GM19452 (cell line): Measurements from ENCODE around the gene MEP1A.
"Not testable (repeated sequence)": the region's sequence is repeated elsewhere in the genome, so short reads cannot be mapped to it uniquely, and the experiment has no call there.

ENCODE experiments used
- ATAC-seq: cut with Tn5 transposase; IDR thresholded peaks from one replicate; pipeline ENCODE4 v1.9.1; 2021; ENCODE audit not compliant: unreplicated experiment

Gene MEP1A

DNA sequence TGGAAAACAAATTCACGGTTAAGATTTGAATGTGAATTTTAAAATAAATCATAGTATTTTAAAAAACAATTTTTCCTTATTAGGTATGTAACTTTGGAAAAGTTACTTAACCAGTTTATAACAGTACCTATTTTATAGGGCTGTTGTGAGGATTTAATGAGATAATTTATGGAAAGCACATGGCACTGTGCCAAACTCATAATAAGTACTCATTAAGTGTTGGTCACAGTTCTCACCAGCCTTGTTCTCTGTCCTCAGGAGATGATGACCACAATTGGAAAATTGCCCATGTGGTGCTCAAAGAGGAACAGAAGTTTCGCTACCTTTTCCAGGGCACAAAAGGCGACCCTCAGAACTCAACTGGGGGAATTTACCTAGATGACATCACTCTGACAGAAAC is 39.6 kb downstream of the MEP1A start:
- ATAC-seq, result no peak

DNA sequence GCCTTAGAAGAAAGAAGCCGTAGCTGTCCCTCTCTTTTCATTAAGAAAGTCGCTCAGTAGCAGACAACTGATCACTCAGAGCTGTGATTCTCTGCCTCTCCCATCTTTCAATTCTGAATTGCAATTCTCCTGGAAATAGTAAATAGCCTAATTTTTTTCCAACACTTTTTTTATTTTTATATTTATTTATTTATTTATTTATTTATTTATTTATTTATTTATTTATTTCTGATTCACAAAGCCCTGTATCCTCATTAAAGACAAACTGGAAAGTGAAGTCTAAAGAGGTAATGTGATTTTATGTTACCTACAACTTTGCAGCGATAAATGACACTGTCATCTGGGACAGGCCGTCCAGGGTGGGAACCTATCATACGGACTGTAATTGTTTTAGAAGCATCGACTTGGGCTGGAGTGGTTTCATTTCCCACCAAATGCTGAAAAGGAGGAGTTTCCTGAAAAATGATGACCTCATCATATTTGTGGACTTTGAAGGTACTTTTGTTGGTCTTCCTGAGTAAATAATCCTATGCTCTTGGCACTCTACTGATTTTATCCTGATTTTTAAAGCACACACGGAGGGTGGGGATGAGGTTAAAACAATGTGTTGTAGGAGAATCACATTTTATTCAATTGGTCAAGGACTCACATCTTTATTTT is 41.2 kb downstream of the MEP1A start:
- not testable (repeated sequence) for ATAC-seq

DNA sequence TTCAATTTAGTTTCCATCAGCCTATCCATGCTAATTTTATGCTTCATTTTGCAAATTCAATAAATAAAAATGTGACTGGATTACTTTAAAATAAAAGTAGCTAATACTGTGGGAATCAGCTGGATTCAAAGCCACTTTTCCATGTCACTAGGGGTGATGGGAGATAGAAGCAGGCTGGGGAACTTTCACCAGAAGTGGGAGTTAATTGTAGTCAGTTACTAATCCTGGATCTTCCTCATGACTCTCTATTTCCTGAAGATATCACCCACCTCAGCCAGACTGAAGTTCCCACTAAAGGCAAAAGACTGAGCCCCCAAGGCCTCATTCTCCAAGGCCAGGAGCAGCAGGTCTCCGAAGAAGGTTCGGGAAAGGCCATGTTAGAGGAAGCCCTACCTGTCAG is 41.8 kb downstream of the MEP1A start:
- not testable (repeated sequence) for ATAC-seq

DNA sequence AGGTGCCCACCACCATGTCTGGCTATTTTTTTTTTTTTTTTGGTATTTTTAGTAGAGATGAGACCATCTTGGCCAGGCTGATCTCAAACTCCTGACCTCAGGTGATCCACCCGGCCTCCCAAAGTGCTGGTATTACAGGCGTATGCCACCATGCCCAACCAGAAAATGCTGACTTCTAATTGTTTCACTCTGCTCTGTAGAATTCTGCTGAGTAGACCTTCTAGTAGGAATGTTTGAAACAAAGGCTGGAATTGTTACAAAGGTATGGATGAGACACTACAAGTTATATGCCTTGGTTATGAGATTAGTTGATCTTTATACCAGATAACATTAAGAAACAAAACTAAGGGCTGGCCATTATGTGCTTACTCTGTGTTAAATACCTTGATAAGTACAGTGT is 44.8 kb downstream of the MEP1A start:
- ATAC-seq, result no peak

DNA sequence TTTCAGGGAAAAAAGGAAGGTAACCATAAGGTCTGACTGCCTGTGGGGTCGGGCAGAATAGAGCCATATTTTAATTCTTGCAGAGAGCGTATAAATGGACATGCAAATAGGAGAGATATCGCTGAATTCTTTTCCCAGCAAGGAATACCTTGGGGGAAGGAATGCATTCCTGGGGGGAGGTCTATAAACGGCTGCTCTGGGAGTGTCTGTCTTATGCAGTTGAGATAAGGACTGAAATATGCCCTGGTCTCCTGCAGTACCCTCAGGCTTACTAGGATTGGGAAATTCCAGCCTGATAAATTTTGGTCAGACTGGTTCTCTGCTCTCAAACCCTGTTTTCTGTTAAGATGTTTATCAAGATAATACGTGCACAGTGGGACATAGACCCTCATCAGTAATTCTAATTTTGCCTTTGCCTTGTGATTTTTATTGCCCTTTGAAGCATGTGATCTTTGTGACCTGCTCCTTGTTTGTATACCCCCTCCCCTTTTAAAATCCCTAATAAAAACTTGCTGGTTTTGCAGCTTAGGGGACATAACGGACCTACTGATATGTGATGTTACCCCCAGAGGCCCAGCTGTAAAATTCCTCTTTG is 49.2 kb downstream of the MEP1A start:
- ATAC-seq, result not testable (repeated sequence)

DNA sequence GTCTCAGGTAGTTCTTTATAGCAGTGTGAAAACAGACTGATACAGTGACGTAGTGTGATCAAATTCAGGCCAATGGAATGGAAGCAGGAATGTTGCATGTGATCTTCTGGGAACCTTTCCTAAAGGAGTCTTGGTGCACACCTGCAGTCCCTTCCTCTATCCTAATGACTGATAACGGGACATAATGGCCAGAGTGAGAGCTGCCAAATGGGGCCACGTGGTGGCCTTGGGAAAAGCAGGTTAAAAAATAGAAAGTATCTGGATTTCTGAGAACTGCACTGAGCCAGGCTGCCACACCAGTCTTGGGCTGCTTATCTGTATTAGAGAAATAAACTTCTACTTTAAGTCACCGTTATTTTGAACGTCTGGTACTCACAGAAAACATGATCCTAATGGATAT is 51.9 kb downstream of the MEP1A start:
- ATAC-seq, result no peak

DNA sequence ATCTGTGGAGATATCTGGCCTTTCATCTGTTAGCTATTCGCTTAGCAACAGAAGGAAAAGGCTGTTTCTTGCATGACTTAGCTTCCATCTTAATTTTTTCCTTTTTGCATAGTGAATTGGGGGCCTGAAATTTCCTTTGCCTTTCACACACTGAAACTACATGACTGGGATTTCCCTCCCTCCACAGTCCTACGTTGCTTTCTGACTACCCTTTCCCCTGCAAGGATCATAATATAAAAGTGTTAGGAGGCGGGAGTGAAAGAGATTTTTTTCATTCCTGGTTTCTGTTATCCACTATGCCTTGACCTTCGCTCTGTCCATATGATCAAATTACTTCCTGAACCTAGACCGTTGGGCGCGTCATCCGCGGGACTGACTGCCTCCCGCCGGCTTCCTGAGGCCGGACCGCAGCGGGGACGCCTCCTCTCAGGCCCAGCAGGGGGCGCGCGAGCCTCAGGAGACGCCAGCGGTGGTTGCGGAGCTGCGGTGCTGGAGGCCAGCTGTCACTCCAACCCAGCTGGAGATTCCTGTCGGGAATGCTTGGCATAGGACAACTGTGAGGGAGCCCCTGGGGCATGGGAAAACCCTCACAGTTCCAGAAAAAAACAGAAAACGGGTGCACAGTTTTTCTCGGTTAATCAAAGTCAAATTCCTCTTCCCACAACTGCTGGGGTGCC is 55.6 kb downstream of the MEP1A start:
- peak; percentile 77 for ATAC-seq

DNA sequence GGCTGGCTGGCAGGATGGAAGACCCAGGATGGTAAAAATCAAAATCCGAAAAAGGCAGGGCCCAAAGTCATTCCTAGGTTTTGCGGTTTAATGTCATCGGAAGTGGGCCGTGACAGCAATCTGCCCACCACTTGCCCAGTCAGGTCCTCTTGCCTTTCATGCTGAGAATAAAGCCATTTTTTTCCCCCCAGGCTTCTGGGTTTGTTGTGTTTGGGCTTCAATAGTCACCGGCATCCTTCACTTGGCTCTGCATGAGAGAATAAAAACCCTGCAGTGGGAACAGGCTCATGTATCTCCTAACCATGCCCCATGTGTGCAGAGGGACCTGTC is 56.1 kb downstream of the MEP1A start:
- no peak for ATAC-seq

DNA sequence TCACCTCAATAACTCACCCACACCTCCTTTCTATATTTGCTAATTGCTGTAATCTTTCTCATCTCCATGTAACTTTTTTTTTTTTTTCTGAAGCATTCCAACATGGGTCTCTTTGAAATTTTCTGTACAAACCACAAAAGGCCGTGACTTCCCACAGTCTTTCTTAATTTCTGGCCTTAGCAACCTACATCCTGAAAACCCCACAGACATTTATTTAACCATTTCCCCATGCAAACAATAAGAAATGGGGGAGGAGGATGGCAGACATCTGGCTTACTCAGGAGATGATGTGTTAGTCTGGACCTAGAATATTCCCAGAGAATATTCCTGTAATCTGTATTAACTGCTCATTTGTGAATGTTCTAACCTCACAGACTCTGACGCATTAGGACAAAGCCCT is 57.6 kb downstream of the MEP1A start:
- ATAC-seq, result no peak

DNA sequence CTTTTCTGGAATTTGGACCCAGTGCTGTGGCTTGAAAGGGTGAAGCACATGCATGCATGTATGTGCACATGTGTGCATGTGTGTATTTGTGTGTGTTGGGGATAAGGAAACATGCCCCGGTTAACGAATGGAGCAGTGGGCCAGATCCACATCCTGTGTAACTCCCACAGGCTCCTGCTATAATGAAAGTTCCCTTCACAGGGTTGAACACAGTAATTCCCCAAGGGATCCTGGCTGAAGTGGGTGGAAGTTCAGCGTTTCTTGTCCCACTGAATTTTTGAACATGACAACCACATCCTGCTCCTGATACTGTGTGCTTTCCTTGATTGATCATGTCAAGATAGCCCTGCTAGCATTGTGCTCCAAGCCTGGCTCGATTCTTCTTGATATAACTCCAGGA is 58.4 kb downstream of the MEP1A start:
- not testable (repeated sequence) for ATAC-seq

DNA sequence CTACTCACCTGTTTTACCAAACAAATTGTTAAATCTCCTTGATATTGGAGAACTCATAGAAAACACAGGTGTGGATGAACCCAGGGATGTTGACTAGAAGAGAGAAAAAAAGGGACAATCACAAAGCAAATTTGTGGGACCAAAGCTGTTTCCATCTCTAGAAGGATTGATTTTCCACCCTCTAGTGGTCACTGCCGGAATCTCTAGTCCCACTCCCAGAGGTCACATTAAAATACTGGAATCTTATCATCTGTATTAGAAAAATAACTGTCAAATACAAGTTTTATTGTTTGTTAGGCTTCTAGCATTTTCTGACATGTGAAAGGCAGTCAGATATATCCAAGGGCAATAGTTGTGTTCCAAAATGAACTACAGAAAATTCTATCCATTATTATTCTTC is 62.8 kb downstream of the MEP1A start:
- ATAC-seq, result not testable (repeated sequence)

DNA sequence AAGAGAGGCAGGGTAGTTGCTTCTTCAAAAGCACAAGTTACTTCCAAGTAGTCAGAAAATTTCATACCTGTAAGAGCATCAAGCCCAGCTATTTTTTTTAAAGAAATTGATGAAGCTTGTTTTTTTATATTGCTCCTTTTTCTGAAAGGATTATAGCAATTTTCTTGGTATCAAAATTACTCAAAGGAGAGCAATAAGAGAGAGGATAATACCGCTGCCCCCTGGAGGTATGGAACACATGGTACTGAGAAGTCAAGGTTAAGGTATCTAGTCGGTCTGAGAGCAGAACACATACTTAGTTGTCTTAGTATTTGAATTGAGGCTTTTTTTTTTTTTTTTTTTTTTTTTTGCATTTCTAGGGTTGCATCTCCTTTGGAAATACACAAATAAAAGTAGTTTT is 69.2 kb downstream of the MEP1A start:
- ATAC-seq, result no peak

DNA sequence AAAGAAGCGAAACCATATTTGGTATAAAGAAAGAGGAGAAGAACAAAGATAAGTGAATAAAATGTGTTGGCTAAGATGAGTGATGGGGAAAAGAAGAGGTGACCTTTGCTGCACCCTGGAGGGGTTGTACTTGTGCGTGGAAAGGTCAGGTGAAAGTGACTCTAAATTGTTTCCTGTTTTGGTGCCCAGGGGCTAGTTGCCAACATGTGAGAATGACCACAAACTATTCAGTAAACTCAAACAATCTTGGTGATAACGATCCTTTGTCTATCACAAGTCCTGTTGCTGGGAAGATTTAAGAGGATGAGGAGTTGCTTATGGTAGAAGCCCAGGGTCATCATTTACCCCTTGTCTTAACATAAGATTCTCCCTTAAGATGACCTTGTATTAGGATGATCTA is 70.6 kb downstream of the MEP1A start:
- ATAC-seq, result no peak

DNA sequence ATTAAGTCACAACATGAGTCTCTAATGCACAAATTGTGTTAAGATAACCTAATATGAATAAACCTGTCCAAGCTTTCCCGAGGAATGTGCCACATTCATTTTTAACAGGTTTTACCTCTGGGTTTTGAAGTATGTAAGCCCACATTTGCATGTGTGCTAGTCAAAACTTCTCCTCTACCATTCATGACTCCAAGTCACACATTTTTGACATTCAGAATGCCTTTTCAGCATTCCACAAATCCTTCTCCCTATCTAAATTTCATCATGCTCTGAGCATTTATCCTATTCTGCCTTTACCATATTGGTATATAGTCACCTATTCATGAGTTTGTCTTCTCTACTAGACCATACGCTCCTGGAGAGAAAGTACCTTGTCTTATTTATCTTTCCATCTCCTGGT is 72.0 kb downstream of the MEP1A start:
- ATAC-seq, result no peak

DNA sequence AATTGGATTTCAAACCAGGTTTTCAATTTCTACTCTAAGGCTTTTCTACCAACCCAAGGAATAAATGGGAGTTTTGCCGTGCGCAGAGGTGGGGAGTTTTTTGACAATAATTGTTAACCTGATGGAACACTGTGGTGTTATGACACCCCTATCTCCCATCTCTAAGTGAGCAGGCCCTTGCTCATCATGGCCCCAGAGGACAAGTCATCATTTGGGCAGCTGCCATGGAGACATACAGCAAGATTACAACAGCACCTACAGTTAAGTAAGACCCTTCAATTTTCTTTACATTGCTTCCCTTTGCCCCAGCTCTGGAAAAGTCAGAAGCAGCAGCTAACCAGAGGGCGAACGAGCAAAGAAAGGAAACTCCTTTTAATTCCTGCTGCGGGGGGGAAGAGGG is 74.2 kb downstream of the MEP1A start:
- ATAC-seq, result no peak

DNA sequence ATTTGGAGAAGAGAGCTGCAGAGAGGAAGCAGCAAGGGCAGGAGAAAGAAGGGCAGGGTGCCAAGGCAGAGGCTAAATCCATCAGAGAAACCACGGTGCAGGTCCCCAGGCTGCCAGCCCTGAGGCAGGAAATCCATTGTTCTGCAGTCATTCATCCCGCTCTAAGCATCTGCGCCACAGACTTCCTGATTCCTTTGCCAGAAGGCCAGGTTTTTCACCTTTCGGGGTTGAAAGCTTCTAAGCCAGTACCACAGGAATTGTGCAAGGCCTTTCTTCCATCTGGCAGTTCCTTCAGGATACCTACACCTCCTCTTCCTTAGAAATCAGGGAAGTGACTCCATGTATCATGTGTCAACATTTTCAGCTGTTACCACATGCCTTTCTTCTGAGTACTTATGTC is 82.9 kb downstream of the MEP1A start:
- ATAC-seq, result no peak

DNA sequence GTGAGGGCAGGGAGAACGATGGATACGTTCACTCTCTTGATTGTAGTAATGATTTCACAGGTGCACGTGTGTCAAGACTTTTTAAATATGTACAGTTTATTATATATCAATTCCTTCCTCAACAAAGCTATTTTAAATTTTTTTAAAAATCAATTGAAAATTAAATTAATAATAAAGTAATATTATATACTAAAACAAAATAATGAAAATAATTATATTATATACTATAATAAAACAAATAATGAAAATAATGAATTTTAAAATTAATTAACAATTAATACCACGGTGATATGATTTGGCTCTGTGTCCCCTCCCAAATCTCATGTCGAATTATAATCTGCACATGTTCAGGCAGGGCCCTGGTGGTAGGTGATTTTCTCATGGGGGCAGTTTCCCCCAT is 85.8 kb downstream of the MEP1A start:
- ATAC-seq, result no peak

DNA sequence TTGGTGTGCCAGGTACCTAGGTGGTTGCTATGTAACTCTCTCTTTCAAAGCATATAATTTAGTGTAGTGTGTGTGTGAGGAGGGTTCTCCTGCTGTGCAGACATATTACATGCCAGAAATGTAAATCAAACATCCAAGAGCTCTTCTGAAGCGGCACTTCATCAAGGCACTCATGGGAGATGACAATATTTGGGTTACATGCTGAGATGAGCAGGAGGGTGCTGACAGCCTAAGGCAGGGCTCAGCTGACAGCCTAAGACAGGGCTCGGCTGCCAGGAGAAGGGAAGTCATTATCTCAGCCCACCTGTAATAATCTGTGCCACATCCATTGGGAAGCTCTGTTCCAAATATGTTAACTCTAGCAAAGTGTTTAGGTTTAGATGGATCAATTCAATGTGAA is 89.5 kb downstream of the MEP1A start:
- no peak for ATAC-seq

DNA sequence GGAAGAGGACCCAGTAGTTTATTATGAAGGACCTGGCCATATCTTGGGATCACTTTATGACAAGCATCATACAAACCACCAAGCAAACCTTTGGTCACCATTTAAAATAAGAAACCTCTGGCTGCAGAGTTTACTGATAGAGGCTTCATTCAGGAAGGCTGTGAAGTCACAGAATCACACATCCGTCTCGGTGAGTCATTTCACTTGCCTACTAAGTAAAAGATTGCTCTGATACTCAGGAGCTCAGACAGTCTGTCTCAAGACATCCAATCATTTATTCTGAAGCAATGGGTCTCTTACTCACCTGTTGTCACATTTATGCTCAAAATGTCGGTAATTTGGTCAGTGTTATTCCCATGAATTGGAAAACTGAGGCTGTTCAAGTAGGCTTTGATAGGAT is 94.8 kb downstream of the MEP1A start:
- no peak for ATAC-seq

DNA sequence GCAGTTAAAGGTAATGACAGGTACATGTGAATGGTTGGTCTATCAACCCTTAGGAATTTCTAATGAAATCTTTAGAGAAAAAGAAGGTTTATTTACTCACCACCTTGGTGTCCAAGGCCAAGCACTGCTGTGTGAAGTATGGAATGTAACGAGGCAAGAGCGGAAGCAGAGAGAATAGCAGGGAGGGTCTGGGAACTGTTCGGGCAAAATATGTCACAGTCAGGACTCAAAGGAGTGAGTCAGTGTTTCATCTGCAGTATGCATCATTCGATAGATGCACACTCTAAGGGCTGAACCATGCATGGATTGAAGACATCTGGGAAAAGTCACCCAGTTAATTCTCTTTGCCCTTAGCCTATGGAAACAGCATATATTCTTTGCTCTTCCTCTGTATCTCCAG is 95.4 kb downstream of the MEP1A start:
- no peak for ATAC-seq
